Upper lobe of left lung (tissue), 6 donors: ENCODE data around the gene APLNR. TPM values are rescaled to one million over a fixed set of nuclear protein-coding genes. Genes with fewer than 3 reads are reported as not detected.

Experiments
- ATAC-seq, 2 donors: fragments of 200-7000 bp; cut with Tn5 transposase; one replicate each; pipeline ENCODE4 v1.9.1; 2022; ENCODE audit warnings: mild to moderate bottlenecking in 2 of 2, moderate library complexity in 2 of 2; ENCODE audit not compliant: low FRiP score in 2 of 2
- DNase-seq, 2 donors: peaks; one replicate each; pipeline ENCODE4 v3.0.0-alpha.2; 2019 to 2020
- H3K27ac ChIP-seq, 4 donors: fragments of 200-600 bp; sonication (generic); one replicate each; pipeline ENCODE4 v1.5.1; 2016 to 2019
- H3K27me3 ChIP-seq, 4 donors: fragments of 200-600 bp; sonication (generic); one replicate each; pipeline ENCODE4 v1.5.1; 2017 to 2019
- H3K36me3 ChIP-seq, 4 donors: fragments of 200-600 bp; sonication (generic); one replicate each; pipeline ENCODE4 v1.5.1; 2016 to 2019
- H3K4me1 ChIP-seq, 4 donors: fragments of 200-600 bp; sonication (generic); one replicate each; pipeline ENCODE4 v1.5.1; 2018 to 2019
- H3K4me3 ChIP-seq, 4 donors: fragments of 200-600 bp; sonication (generic); one replicate each; pipeline ENCODE4 v1.5.1; 2017 to 2019; ENCODE audit warnings: mild to moderate bottlenecking in 2 of 4, moderate library complexity in 1 of 4
- H3K9me3 ChIP-seq, 4 donors: fragments of 200-600 bp; sonication (generic); one replicate each; pipeline ENCODE4 v1.5.1; 2018 to 2019
- EP300 ChIP-seq, 4 donors: sonication (generic); formaldehyde crosslinking; IDR thresholded peaks; one replicate each; pipeline ENCODE4 v1.5.1; 2017; ENCODE audit warnings: antibody characterized with exemption in 4 of 4, control low read depth in 2 of 4
- POLR2A ChIP-seq, 4 donors: fragments of 450-650 bp; IDR thresholded peaks; one replicate each; pipeline ENCODE4 v1.5.1; 2016 to 2017; ENCODE audit warnings: antibody characterized with exemption in 4 of 4, mild to moderate bottlenecking in 2 of 4
- POLR2AphosphoS5 ChIP-seq, 2 donors: sonication (generic); formaldehyde crosslinking; IDR thresholded peaks; one replicate each; pipeline ENCODE4 v1.5.1; 2017; ENCODE audit warnings: antibody characterized with exemption in 2 of 2
- WGBS, 2 donors: methylation state at CpG; one replicate each; pipeline ENCODE4 v1.1.5; 2017 to 2018; 5-methylcytosine and 5-hydroxymethylcytosine counted together
- total RNA-seq, 6 donors: library from RNA; depleted of rRNA in 4 of 6; stranded (reverse); fragments of >200 nt in 4 of 6; gene quantifications; one replicate each; pipeline versions ENCODE4 v1.1.0 to v1.2.1, GENCODE V29; 2016 to 2021
- TF ChIP-seq, protein P1 (sequence below), 6 experiments: fragments of 450-650 bp in 4 of 6; fragments of 200-600 bp in 2 of 6; sonication (generic) in 2 of 6; IDR thresholded peaks; one replicate each; pipeline ENCODE4 v1.5.1; 2016 to 2019; ENCODE audit warnings: antibody characterized with exemption in 6 of 6
- donor health status: DM: no; HTN: no; CAD: no; lungs with moderate emphysema.
- donor health status: DM: no; HTN: yes; CAD: no; lungs with severe emphysema.

APLNR gene
- total RNA-seq, 6 donors from 2014 or later = 1.1 to 5.7 (median 1.9) TPM; not detected in 1

DNA sequence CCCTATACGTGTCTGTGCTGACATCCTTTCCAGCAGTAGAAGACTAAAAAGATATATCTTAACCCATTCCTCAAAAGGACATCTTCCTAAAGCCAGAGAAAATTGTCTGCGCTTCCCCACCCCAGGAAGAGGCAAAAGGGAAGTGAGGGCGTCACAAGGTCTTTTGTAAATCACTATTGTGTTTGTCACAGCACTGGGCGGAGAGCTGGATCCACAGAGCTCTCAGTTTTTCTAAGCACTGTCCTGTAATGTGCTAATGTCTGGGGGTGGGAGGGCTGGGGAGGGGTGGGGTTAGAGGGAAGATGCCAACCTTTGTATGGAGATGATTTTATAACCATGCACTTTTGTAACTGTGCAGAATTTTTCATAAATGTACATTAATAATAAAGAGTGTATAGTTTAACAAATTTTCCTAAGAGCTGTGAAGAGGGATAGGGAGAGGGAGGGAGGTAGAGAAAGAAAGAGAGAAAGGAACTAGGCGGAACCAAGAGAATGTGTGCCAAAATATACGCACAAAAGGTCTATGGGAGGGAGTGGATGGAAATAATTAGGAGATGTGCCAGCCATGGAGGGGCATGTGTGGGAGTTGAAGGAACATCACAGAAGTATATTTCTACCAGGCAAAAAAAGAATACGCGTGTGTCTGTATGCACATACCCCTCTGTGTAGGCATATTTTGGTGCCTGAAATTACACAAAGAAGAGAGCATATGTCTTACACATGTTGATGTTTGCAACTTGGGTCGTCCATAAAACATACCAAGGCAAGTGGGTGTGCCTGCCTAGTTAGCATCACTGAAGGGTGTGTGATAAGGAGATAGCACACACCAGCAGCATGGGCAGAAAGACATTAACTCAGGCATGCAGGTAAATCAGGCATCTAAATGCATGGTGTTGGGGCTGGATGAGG lies 45.5 kb downstream of the APLNR start:
- H3K4me1 ChIP-seq = peaks cover 0 to 10% (median 3%) of the 10 kb centered on the region in 4 donors
- no peak for ATAC-seq
- no peaks in the 10 kb centered on the region for H3K36me3 ChIP-seq
- TF ChIP-seq EP300 (IDR thresholded peaks at IDR 0.05) = no peak
- no peak for TF ChIP-seq POLR2A (IDR thresholded peaks at IDR 0.05)
- TF ChIP-seq, protein P1, sequence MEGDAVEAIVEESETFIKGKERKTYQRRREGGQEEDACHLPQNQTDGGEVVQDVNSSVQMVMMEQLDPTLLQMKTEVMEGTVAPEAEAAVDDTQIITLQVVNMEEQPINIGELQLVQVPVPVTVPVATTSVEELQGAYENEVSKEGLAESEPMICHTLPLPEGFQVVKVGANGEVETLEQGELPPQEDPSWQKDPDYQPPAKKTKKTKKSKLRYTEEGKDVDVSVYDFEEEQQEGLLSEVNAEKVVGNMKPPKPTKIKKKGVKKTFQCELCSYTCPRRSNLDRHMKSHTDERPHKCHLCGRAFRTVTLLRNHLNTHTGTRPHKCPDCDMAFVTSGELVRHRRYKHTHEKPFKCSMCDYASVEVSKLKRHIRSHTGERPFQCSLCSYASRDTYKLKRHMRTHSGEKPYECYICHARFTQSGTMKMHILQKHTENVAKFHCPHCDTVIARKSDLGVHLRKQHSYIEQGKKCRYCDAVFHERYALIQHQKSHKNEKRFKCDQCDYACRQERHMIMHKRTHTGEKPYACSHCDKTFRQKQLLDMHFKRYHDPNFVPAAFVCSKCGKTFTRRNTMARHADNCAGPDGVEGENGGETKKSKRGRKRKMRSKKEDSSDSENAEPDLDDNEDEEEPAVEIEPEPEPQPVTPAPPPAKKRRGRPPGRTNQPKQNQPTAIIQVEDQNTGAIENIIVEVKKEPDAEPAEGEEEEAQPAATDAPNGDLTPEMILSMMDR (IDR thresholded peaks at IDR 0.05) = no peak
- no peak for TF ChIP-seq POLR2AphosphoS5 (IDR thresholded peaks at IDR 0.05)
- H3K9me3 ChIP-seq = no peaks in the 10 kb centered on the region
- no peak for DNase-seq
- H3K4me3 ChIP-seq = no peak overlapping the region
- 58 to 65% methylated on average over 9 of the region's 9 CpGs for WGBS, 2 donors
- no peak overlapping the region for H3K27ac ChIP-seq
- no peaks in the 10 kb centered on the region for H3K27me3 ChIP-seq

DNA sequence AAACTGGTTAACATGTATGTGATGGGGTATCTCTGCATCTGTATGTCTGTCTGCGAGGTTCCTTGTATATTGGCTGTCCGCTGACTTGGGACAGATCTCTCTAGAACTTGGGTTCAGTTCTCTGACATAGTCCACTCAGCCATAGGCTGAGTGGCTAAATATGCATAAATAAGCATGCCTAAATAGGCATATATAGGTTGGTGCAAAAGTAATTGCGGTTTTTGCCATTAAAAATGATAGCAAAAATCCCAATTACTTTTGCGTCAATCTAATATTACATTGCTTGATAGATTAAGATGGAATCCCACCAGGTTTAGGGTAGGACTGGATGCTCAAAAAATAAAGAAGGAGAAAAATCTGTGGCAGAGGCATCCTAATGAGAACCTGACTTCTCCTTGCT lies 46.5 kb downstream of the APLNR start:
- no peak overlapping the region for H3K27ac ChIP-seq
- no peaks in the 10 kb centered on the region for H3K9me3 ChIP-seq
- 94 to 97% methylated on average over 4 of the region's 4 CpGs for WGBS, 2 donors
- no peak for DNase-seq
- ATAC-seq = no peak
- no peak overlapping the region for H3K4me3 ChIP-seq
- no peaks in the 10 kb centered on the region for H3K36me3 ChIP-seq
- H3K4me1 ChIP-seq = peaks cover 0 to 10% (median 3%) of the 10 kb centered on the region in 4 donors
- H3K27me3 ChIP-seq = no peaks in the 10 kb centered on the region
- TF ChIP-seq POLR2A (IDR thresholded peaks at IDR 0.05) = no peak
- TF ChIP-seq POLR2AphosphoS5 (IDR thresholded peaks at IDR 0.05) = no peak
- TF ChIP-seq, protein P1 (IDR thresholded peaks at IDR 0.05) = no peak
- TF ChIP-seq EP300 (IDR thresholded peaks at IDR 0.05) = no peak

Other genes starting within 250 kb of the APLNR start
- not detected for gene OR5AK2, start 248.3 kb downstream of the APLNR start, total RNA-seq
- under 1 TPM in 2 of 6 donors, not detected in 4; 0.10 to 0.11 TPM for gene LRRC55, start 55.3 kb downstream of the APLNR start, total RNA-seq
- gene TNKS1BP1, start 87.7 kb upstream of the APLNR start, total RNA-seq = 100 to 1,000 TPM; 120 to 322 (median 184) TPM
- 10 to 100 TPM; 48.2 to 89.6 (median 65.5) TPM for gene SSRP1, start 98.6 kb upstream of the APLNR start, total RNA-seq
- gene P2RX3, start 101.1 kb upstream of the APLNR start, total RNA-seq = not detected
- not detected for gene PRG3, start 143.9 kb upstream of the APLNR start, total RNA-seq
- 1 to 10 TPM in 3 of 6 donors, under 1 TPM in 1, not detected in 2; 0.30 to 2.6 (median 1.6) TPM for gene PRG2, start 153.4 kb upstream of the APLNR start, total RNA-seq
- gene SLC43A3, start 189.9 kb upstream of the APLNR start, total RNA-seq = 100 to 1,000 TPM in 4 of 6 donors, 10 to 100 TPM in 2; 61.6 to 177 (median 118) TPM
- 1 to 10 TPM in 5 of 6 donors, not detected in 1; 1.1 to 4.1 (median 2.0) TPM for gene RTN4RL2, start 223.3 kb upstream of the APLNR start, total RNA-seq